LNCaP clone FGC (cell line): ENCODE measurements around the gene CCDC137.

Experiments used
- DNase-seq: peaks from one replicate; pipeline ENCODE4 v3.0.0-alpha.2; 2011; ENCODE audit warnings: low read depth
- H3K4me3 ChIP-seq: 2 replicates; pipeline ENCODE4 v1.5.1; 2011; ENCODE audit warnings: mild to moderate bottlenecking, low read depth, low read length, control low read depth
- TF ChIP-seq, protein P1 (sequence below): IDR thresholded peaks from 2 replicates; pipeline ENCODE4 v1.5.1; 2012; ENCODE audit warnings: mild to moderate bottlenecking; ENCODE audit not compliant: control insufficient read depth, insufficient read depth; ENCODE audit errors: extremely low read depth

Gene CCDC137

DNA sequence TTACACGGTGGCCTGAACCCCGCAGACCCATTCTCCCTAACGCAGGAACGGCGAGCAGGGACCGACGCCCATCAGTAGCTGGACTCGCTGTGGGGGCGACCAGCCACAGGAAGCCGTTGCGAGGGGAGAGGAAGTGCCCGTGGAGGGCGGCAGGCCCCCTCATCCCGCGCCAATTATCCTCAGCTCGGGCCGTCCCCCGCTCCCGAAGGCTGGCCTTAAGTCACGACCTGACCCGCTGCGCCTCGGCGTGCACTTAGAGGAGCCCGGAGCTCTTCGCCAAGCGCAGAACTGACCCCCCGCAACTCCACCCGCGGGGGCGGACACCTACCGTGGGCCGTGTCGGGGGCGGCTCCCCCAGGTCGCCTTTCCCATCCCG, 16.7 kb downstream of the CCDC137 start:
- no peak for DNase-seq
- peak overlapping the region; percentile 99 for H3K4me3 ChIP-seq
- TF ChIP-seq, protein P1, sequence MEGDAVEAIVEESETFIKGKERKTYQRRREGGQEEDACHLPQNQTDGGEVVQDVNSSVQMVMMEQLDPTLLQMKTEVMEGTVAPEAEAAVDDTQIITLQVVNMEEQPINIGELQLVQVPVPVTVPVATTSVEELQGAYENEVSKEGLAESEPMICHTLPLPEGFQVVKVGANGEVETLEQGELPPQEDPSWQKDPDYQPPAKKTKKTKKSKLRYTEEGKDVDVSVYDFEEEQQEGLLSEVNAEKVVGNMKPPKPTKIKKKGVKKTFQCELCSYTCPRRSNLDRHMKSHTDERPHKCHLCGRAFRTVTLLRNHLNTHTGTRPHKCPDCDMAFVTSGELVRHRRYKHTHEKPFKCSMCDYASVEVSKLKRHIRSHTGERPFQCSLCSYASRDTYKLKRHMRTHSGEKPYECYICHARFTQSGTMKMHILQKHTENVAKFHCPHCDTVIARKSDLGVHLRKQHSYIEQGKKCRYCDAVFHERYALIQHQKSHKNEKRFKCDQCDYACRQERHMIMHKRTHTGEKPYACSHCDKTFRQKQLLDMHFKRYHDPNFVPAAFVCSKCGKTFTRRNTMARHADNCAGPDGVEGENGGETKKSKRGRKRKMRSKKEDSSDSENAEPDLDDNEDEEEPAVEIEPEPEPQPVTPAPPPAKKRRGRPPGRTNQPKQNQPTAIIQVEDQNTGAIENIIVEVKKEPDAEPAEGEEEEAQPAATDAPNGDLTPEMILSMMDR = no peak

DNA sequence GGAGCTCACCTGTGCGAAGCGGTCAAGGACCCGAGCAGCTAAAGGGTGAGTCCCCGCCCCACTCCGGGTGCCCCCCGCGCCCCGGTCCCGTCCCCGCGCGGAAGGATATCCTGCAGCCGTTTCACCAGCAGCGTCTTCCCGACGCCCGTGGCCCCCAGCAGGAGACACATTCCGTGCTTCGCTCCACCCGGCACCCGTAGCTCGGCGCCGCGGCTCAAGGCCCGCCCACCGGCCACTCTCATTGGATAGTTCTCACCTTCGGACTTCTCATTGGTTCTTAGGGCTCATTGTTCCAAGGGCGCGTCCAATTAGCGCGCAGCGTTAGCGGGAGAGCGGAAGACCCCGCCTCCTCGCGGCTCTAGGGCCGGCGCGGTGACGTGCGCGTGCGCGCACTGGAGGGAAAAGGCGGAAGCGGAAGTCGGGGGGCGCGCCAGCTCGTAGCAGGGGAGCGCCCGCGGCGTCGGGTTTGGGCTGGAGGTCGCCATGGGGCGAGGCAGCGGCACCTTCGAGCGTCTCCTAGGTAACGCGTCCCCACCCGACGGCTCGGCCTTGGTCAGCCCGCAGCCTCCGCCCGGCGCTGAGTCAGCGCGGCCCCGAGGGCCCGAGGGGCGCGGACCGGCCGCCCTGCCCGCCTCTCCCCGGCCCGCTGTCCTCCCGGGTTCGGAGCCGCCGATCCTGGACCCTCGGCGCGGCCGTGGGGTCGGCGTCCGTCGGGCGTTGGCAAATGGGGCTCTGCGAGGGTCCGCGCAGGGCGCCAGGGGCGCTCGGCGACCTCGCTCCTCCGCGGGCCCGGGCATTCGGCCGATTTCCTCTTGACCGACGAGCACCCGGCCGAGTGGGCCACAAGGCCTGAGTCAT, 17.3 kb downstream of the CCDC137 start, which contains the start of the genes ARL16 and HGS:
TSS of gene ARL16 (minus strand) at position 214 of the 858 bp plus-strand sequence. CDS start at position 170, 44 bp downstream.
TSS of gene HGS (plus strand) at position 428 of the 858 bp plus-strand sequence. CDS start at position 484, 56 bp downstream.
- peak within 1 kb of the TSS; percentile 99 for H3K4me3 ChIP-seq
- DNase-seq = peak; percentile 95
- TF ChIP-seq, protein P1 = no peak

DNA sequence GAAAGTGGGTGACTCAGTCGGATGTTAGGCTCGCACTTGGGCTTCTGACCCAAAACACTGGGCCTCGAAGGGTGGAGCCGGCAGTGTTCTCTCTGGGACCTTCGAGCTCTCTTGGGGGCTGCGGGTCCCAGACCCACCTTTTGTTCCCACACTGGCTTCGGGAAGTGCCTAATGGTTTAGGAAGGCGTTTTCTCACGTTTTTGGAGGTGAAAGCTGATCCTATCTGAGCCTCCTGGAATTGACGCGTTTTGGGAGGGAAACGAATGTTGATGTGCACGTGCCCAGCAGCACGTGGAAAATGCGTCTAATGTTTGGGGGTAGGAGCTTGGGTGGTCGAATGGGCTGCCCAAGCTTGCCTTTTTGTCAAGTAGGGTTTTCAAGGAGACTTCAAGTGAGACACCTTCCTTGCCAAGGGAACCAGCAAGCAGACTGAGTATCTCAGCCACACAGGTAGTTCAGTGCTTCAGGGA, 17.9 kb downstream of the CCDC137 start:
- H3K4me3 ChIP-seq = peak overlapping the region; percentile 99
- TF ChIP-seq, protein P1 = no peak
- DNase-seq = no peak

DNA sequence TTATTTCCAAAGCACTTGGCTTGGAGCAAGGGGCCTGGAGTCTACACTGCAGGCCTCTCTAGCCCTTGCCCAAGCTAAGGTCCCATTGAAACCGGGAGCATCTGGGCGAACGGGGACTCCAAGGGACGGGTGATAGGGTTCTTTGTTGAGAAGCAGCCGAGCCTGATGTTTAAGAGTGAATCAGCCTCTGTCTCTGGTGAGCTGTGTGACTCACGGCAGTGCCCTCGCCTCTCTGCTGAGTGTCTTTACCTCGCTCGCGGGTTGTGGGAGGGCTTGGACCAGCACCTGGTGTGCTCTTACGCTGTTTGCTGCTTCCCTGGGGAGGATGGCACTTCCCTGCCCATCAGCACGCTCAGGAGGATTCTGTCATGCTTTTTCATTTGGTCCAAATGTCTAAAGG, 18.6 kb downstream of the CCDC137 start:
- TF ChIP-seq, protein P1 = no peak
- H3K4me3 ChIP-seq = peak overlapping the region; percentile 99
- DNase-seq = no peak

DNA sequence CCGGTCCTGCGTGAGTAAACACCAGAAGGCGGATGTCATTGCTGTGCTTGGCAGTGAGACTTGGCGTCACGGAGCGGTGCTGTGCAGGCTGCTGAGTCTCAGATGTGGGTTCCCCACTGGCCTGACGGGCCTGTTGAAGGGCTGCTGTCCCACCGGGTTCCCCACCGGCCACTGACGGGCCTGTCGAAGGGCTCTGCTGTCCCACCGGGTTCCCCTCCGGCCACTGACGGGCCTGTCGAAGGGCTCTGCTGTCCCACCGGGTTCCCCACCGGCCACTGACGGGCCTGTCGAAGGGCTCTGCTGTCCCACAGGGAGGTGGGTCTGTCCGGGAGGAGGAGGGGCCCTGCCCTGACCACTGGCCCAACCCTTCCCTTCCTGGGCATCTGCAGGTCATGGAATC, 20.1 kb downstream of the CCDC137 start:
- no peak overlapping the region for H3K4me3 ChIP-seq
- no peak for DNase-seq
- TF ChIP-seq, protein P1 = no peak

DNA sequence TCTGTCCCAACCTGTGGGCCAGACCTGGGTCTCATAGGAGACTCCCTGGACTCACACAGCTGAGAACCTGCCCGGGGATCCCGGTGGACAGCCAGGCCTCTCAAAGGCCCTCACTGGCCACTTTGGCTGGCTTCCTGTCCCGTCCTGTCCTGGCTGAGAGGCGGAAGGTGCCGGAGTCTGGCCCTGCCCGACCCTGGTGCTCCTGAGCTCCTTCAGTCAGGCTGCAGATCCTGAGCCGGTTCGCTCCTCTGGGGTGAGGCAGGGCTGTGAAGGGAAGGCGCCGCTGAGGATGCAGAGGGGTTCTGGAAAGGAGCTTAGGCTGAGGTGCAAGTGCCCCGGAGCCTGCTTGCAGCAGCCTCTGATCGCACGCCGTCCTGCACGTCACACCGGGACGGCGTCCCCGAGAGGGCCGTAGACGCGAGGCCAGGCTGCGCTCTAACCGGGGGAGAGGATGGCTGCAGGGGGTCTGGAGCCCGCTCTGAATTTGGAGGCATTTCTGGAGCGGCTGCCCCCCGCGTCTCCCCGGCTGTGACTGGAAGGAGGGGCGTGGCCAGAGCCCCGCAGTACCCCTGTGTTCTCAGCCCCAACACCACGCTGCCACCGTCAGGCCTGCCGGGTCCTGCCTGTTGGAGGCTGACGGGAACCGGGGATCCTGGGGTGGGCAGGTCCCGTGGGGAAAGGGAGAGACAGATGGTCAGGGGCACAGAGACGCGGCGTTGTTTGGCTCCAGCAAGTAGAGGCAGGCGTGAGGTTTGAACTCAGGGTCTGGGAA, 21.4 kb downstream of the CCDC137 start:
- TF ChIP-seq, protein P1 = no peak
- H3K4me3 ChIP-seq = no peak overlapping the region
- no peak for DNase-seq
